ACHN (cell line): ENCODE data around the gene MMP25.

Experiments used
- DNase-seq: peaks from one replicate; pipeline ENCODE4 v3.0.0-alpha.2; 2015
- in situ Hi-C: cut with HindIII; loops from 2 replicates; pipeline ENCODE4 v1.10.0; 2017; ENCODE audit warnings: low sequenced_read_pairs, low pct_ligation_motif_present, low pct_unique_long_range_greater_than_20kb

Gene MMP25

GRCh38 chr16:3099395-3099731, 53.0 kb downstream of the MMP25 start:
- DNase-seq = no peak
- in situ Hi-C loops = no loop called here

- DNase-seq = peak; percentile 94
- in situ Hi-C loops = no loop called here
These were observed 53.6 kb downstream of the MMP25 start for GRCh38 chr16:3099732-3100499.

DNA sequence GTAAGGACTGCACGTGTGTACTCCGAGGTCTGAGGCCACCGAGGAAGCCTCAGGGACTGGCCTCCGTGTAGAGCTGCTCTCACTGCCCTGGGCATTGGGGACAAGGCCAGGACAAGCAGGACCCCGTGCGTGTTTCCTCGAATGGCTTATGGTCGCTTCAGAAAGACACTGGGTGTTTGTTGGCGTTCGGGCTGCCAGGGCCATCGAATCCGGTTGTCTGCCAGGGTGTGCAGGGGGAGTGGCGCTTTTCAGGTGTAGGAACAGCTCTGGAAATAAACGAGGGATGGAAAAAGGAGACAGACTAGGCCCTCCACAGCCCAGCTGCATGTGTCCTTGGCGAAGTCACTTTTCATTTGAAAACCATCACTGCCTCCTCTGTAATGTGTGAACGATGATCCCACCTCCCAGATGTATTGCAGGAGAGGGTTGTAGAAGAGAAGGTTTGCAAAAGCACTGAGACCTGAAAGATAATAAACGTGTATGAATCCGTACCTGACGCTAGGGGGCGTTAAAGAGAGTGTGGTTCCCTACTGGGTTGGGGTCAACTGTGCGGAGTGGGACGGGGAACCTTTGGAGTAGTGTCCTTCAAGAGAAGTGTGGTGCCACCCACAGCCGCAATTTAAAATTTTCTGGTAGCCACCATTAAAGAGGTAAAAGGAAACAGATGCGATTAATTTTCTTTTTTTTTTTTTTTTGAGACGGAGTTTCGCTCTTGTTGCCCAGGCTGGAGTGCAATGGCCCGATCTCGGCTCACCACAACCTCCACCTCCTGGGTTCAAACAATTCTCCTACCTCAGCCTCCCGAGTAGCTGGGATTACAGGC, 54.9 kb downstream of the MMP25 start:
- in situ Hi-C loops = no loop called here
- DNase-seq = peak; percentile 62

GRCh38 chr16:3101841-3102470, 55.6 kb downstream of the MMP25 start:
- in situ Hi-C loops = no loop called here

GRCh38 chr16:3106205-3106928, 60.0 kb downstream of the MMP25 start:
- DNase-seq = peak; percentile 93
- in situ Hi-C loops = no loop called here

More at GRCh38 chr16:3101841-3102470, 55.6 kb downstream of the MMP25 start:
- DNase-seq = no peak
